ENCODE data around the gene ZNF283. TPM values are rescaled to one million over a fixed set of nuclear protein-coding genes. Genes with fewer than 3 reads are reported as not detected.
"Not testable (repeated sequence)": the region's sequence is repeated elsewhere in the genome, so short reads cannot be mapped to it uniquely, and the experiment has no call there.

ZNF283 gene
- polyA plus RNA-seq, 3 donors from 2014 or later = 1.7 to 3.2 TPM; not detected in 1

DNA sequence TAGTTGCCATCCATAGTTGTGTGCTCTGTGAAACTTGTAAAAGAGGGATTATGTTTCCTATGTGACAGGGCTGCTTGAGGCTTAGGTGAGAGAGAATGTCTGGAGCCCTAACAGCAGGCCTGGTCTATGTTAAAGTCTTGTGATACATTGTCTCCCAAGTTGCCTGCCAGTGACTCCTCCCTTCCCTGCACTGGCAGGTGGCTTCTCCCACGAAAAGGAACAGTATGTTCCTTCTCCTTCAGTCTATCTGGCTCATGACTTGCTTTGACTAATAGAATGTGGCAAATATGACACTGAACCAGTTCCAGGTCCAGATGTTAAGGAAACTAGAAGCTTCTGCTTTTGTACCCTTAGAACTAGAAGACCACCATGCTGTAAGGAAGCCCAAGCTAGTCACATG lies 40.5 kb upstream of the ZNF283 start:
- Mint-ChIP-seq H3K4me1 (no peaks in the 10 kb centered on the region), H3K27ac (no peak overlapping the region), H3K27me3 (ENCODE audit: low read depth in 3 of 3) (peaks cover under 1 to 17% (median 17%) of the 10 kb centered on the region in 3 donors), H3K36me3 (peaks cover 0 to 3% (median 0%) of the 10 kb centered on the region in 3 donors), H3K9me3 (peaks cover 0 to 3% (median 0%) of the 10 kb centered on the region in 6 donors), H3K4me3 (no peak overlapping the region)
- DNase-seq = no peak

DNA sequence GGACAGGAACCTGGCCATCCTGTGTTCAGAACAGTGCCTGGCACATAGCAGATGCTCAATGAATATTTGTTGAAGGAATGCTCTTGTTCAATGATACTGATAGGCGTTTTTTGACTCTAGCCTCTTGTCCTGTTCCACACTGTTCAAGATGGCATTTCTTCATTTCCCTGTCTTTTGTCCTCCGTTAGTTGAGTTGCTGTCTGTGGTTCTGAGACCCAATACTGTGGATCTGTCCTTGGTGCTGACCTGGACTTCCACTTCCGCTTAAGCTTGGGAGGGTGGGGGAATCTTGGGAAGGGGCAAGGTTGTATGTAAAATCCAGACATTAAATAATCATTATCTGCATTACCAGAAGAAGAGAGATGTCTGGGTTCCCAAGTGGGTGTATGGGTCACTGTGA lies 38.1 kb upstream of the ZNF283 start:
- no peak overlapping the region for H3K4me3 Mint-ChIP-seq
- H3K36me3 Mint-ChIP-seq = no peaks in the 10 kb centered on the region
- no peaks in the 10 kb centered on the region for H3K4me1 Mint-ChIP-seq

DNA sequence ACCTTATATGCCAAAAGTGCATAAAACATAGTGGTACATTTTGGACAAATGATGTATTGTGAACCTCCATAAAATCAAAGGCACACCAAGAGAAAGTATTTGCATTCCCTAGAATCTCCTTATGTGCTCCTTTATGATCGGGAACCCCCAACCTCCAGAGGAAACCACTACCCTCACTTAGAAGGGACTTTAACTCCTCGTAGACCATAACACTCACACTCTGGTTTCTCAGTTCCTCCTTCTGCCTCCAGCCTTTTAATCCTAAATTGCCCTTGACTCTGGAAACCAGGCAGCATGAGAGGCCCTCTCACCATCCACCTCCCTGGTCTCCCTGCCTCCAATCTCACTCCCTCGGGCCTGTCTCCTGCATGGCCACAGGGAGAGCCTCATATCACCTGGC lies 36.5 kb upstream of the ZNF283 start:
- H3K36me3 Mint-ChIP-seq = no peaks in the 10 kb centered on the region
- no peaks in the 10 kb centered on the region for H3K4me1 Mint-ChIP-seq
- peaks cover 0 to 8% (median 5%) of the 10 kb centered on the region in 3 donors for H3K27me3 Mint-ChIP-seq (ENCODE audit: low read depth in 3 of 3)
- H3K4me3 Mint-ChIP-seq = no peak overlapping the region
- no peak overlapping the region for H3K27ac Mint-ChIP-seq
- no peak for DNase-seq
- H3K9me3 Mint-ChIP-seq = no peaks in the 10 kb centered on the region

More for the DNA sequence above, 38.1 kb upstream of the ZNF283 start:
- peaks cover 0 to 3% (median 0%) of the 10 kb centered on the region in 6 donors for H3K9me3 Mint-ChIP-seq
- peaks cover 0 to 8% (median 6%) of the 10 kb centered on the region in 3 donors for H3K27me3 Mint-ChIP-seq (ENCODE audit: low read depth in 3 of 3)
- DNase-seq = no peak
- no peak overlapping the region for H3K27ac Mint-ChIP-seq

DNA sequence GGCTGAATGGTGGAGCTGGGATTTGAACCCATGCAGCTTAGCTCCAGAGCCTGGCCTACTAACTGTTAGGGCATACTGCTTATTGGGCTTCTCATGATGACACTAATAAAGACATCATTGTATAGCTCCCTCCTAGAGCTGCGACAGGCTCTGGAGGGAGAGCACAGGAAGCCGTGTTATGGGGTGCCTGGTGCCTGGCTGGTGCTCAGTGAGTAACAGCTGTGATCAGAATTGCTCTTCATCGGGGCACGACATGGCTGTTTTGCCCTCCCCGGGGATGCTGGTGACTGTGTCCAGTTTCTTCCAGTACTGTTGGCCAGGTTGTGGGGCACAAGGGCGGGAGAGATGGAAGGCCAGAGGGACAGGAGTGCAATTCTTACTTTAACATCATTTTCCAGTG lies 30.0 kb upstream of the ZNF283 start:
- no peak for DNase-seq
- Mint-ChIP-seq H3K4me1 (peaks cover 6% of the 10 kb centered on the region in 2 donors), H3K27ac (no peak overlapping the region), H3K4me3 (peak overlapping the region in 2 of 5 donors; percentile 14 to 55), H3K36me3 (no peaks in the 10 kb centered on the region), H3K27me3 (ENCODE audit: low read depth in 3 of 3) (peaks cover 5 to 8% (median 7%) of the 10 kb centered on the region in 3 donors), H3K9me3 (peaks cover 0 to 3% (median 0%) of the 10 kb centered on the region in 6 donors)

DNA sequence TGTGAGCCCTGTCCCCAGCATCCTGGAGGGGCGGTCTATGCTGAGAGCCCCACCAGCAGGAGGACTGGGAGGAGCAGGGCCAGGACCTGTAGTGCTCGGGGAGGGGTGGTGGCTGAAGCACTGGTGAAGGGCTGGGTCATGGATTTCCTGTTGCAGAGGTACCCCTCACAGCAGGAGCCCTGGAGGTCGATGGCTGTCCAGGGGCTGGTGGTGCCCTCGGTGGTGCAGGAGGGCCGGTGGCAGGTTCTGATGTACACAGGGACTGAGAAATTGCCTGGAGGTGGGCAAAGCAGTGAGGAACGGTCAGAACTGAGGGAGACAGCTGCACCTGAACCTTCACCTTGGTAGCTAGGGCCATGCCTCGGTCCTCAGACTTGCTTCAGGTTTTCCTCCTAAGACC lies 29.6 kb upstream of the ZNF283 start:
- H3K36me3 Mint-ChIP-seq = no peaks in the 10 kb centered on the region
- DNase-seq = no peak
- H3K27me3 Mint-ChIP-seq (ENCODE audit: low read depth in 3 of 3) = peaks cover 5 to 9% (median 8%) of the 10 kb centered on the region in 3 donors
- peak overlapping the region in 1 of 5 donors; percentile 55 for H3K4me3 Mint-ChIP-seq
- peaks cover 6% of the 10 kb centered on the region in 2 donors for H3K4me1 Mint-ChIP-seq
- H3K9me3 Mint-ChIP-seq = peaks cover 0 to 3% (median 0%) of the 10 kb centered on the region in 6 donors
- peak overlapping the region in 1 of 6 donors; percentile 51 for H3K27ac Mint-ChIP-seq

DNA sequence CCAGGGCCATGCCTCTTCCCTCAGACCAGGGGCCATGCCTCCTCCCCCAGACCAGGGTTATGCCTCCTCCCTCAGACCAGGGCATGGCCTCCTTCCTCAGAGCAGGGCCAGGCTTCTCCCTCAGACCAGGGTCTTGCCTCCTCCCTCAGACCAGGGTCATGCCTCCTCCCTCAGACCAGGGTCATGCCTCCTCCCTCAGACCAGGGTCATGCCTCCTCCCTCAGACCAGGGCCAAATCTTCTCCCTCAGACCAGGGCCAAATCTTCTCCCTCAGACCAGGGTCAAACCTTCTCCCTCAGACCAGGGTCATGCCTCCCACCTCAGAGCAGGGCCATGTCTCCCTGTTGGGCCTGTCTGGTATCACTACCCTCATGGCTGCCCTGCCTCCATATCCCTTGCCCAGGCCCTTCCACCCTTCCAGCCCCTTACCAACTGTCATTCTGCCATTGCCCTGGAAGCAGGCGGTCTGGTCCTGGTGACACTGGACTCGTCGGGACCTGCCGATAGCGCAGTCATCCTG lies 29.0 kb upstream of the ZNF283 start:
- no peak for DNase-seq
- peak overlapping the region in 4 of 5 donors; percentile 25 to 66 (median 49) for H3K4me3 Mint-ChIP-seq
- peaks cover 6% of the 10 kb centered on the region in 2 donors for H3K4me1 Mint-ChIP-seq
- H3K9me3 Mint-ChIP-seq = peaks cover 0 to 3% (median 0%) of the 10 kb centered on the region in 6 donors
- no peak overlapping the region for H3K27ac Mint-ChIP-seq
- H3K27me3 Mint-ChIP-seq (ENCODE audit: low read depth in 3 of 3) = peaks cover 6 to 9% (median 7%) of the 10 kb centered on the region in 3 donors
- no peaks in the 10 kb centered on the region for H3K36me3 Mint-ChIP-seq

DNA sequence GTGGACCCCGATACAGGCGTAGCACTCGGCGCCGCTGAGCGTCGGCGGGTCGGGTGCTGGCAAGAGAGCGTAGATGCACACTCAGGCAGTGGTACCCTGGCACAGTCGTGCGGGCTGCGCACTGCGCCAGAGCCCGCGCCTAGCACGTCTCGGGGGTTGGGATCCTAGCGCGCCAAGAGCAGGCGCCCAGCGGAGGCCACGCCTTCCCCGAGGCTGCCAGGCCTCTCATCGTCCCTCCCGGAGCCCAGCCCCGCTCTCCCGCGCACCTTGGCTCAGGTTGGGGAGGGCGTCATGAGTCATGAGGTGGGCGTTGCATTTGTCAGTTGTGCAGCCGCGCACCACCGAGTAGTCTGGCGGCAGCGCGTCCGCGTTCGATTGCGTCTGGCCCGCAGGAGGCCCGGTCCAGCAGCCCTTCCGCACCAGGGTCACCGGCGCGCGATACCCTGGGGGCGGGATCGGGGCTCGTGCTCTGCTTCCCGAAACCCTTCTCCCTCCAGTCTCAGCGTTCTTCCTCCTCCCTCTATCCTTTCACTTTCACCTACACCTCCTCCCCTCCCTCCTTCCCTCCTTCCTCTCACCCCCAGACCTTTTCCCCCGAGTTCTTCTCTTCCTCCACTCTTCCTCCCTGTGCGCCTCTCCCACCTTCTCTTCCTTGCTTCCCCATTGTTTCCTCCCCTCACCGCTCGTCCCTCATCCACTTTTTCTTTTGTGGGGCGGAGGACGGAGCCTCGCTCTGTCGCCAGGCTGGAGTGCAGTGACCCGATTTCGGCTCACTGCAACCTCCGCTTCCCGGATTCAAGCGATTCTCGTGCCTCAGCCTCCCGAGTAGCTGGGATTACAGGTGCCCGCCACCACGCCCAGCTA lies 28.3 kb upstream of the ZNF283 start:
- no peaks in the 10 kb centered on the region for H3K36me3 Mint-ChIP-seq
- H3K4me3 Mint-ChIP-seq = peak overlapping the region; percentile 44 to 66 (median 49)
- H3K4me1 Mint-ChIP-seq = peaks cover 6% of the 10 kb centered on the region in 2 donors
- H3K27me3 Mint-ChIP-seq (ENCODE audit: low read depth in 3 of 3) = peaks cover 5 to 9% (median 6%) of the 10 kb centered on the region in 3 donors
- peaks cover 0 to 3% (median 0%) of the 10 kb centered on the region in 6 donors for H3K9me3 Mint-ChIP-seq
- H3K27ac Mint-ChIP-seq = no peak overlapping the region
- no peak for DNase-seq

DNA sequence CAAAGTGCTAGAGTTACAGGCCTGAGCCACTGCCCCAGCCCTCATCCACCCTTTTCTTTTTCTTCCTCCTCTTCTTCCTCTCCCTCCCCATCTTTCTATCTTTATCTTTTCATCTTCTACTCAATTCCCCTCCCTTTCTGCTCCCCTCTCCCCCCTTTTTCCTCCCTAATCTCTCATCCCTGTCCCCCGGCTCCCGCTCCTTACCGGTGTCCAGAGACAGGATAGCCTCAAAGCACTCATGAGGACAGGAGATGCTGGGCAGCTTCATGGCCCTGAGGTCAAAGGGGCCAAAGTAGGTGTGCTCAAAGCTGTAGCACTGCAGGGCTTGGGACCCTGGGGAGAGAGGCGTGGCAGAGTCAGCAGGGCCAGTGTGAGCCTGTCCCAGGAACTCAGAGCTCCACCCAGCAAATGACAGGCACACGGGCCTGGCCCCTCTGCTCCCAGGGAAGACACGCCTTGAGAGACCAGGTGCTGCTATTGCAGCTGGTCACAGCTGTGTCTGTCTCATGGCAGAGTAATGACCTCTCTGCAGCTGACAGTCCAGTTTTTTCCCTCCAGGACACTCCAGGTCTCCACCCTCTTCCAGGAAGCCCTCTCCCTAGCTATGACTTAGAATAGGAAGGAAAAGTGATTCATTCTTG lies 27.5 kb upstream of the ZNF283 start:
- Mint-ChIP-seq H3K4me1 (peaks cover 6% of the 10 kb centered on the region in 2 donors), H3K27ac (no peak overlapping the region), H3K9me3 (peaks cover 0 to 3% (median 0%) of the 10 kb centered on the region in 6 donors), H3K4me3 (peak overlapping the region in 4 of 5 donors; percentile 46 to 66 (median 51)), H3K36me3 (no peaks in the 10 kb centered on the region), H3K27me3 (ENCODE audit: low read depth in 3 of 3) (peaks cover 5 to 9% (median 6%) of the 10 kb centered on the region in 3 donors)
- no peak for DNase-seq

DNA sequence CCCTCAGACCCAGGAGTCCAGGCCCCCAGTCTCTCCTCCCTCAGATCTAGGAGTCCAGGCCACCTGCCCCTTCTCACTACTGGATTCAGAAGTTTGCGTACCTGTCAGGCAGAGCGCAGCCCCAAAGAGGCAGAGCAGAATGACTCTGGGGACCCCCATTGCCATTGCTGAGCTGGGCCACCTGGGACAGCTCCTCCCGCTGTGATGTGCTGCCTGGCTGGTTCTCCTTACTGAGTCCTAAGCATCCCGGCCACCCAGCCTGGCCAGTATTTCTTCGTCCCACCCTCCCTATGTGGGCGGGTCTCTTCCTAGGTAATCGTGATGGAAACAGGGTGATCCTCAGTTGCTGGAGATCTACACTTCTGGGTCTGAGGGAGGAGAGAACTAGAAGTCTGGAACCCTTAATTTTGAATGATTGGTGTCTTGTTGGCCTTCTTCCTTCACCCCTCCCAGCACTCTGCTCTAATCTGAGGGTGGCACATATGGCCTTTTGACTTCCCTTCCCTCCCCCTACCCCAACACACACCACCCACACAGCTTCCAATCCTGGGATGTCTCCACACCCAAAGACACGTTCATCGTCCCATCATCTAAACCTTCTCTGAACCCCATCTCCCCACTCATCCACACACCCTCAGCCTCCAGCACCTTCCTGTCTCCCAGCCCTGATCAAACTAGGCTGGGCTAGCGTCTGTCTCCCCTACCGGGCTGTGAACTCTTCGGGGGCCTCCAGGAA lies 24.7 kb upstream of the ZNF283 start, which contains the start of gene LYPD5:
Gene LYPD5 (minus strand): TSS at position 232 of the 736 bp plus-strand sequence. CDS start 67 bp downstream, at position 165.
- H3K27ac Mint-ChIP-seq = no peak within 1 kb of the TSS
- no peak within 1 kb of the TSS for H3K4me3 Mint-ChIP-seq
- H3K4me1 Mint-ChIP-seq = peaks cover 6% of the 10 kb centered on the region in 2 donors
- H3K9me3 Mint-ChIP-seq = no peaks in the 10 kb centered on the region
- DNase-seq = no peak
- peaks cover 4 to 9% (median 4%) of the 10 kb centered on the region in 3 donors for H3K27me3 Mint-ChIP-seq (ENCODE audit: low read depth in 3 of 3)
- H3K36me3 Mint-ChIP-seq = no peaks in the 10 kb centered on the region

DNA sequence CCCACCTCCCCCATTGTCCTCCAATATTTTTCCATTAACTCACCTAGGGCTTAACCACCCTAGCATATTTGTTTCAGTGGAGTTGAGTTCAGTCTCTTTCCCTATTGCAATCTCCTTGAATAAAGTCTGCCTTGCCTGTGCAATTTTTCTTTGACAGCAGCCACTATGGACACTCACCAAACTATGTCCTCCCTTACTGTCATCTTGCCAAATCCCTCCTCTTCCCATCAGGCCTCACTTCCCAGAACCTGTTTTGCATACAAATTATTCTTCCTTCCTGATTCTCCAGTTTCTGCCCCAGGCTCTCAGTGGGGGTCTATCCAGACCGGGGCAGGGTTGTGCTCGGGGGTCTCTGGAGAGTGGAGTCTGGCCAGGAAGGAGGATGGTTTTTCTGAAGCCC lies 22.7 kb upstream of the ZNF283 start:
- Mint-ChIP-seq H3K4me1 (no peaks in the 10 kb centered on the region), H3K36me3 (no peaks in the 10 kb centered on the region), H3K9me3 (no peaks in the 10 kb centered on the region), H3K27ac (no peak overlapping the region), H3K27me3 (ENCODE audit: low read depth in 3 of 3) (peaks cover 3 to 6% (median 4%) of the 10 kb centered on the region in 3 donors), H3K4me3 (no peak overlapping the region)
- no peak for DNase-seq

DNA sequence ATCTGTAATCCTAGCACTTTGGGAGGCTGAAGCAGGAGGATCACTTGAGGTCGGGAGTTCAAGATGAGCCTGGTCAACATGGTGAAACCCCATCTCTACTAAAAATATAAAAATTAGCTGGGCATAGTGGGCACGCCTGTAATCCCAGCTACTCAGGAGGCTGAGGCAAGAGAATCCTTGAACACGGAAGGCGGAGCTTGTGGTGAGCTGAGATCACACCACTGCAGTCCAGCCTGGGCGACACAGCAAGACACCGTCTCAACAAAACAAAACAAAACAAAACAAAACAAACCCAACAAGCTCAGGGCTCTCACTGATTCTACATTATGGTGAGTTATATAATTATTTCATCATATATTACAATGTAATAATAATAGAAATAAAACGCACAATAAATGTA lies 20.7 kb upstream of the ZNF283 start:
- H3K9me3 Mint-ChIP-seq; H3K36me3 Mint-ChIP-seq; H3K4me1 Mint-ChIP-seq; H3K27ac Mint-ChIP-seq; H3K27me3 Mint-ChIP-seq (ENCODE audit: low read depth in 3 of 3); DNase-seq; H3K4me3 Mint-ChIP-seq: not testable (repeated sequence)

DNA sequence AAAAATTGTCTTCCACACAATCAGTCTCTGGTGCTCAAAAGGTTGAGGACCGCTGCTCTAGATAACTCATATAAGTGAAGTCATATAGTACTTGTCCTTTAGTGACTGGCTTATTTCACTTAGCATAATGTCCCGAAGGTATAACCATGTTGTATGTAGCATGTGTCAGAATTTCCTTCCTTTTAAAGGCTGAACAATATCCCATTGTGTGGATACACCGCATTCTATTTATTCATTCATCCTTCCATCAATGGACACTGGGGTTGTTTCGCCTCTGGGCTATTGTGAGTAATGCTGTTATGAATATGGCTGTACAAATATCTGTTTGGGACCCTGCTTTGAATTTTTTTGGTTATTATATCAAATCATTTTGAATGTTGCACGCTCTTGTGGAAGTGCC lies 20.3 kb upstream of the ZNF283 start:
- H3K27me3 Mint-ChIP-seq (ENCODE audit: low read depth in 3 of 3) = peaks cover 3 to 5% (median 5%) of the 10 kb centered on the region in 3 donors
- DNase-seq = no peak
- H3K27ac Mint-ChIP-seq = no peak overlapping the region
- H3K9me3 Mint-ChIP-seq = no peaks in the 10 kb centered on the region
- no peak overlapping the region for H3K4me3 Mint-ChIP-seq
- H3K4me1 Mint-ChIP-seq = no peaks in the 10 kb centered on the region
- H3K36me3 Mint-ChIP-seq = no peaks in the 10 kb centered on the region

DNA sequence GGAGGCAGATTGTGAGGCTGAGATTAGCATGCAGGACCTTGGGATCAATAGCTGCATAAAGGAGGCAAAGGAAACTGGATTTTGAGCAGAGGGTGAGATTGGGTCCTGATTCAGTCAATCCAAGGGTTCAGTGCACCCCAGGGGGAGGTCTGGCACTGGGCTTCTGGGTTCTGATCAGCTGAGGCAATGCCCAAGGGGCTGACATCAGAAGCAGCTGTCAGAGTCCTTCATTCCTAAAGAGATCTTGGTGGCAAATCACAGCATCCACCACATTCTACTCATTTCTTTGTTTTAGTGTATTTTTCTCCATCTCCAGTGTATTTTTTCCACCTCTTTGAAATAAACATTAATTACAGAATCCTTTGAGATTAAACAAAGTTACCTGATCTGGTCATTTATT lies 19.5 kb upstream of the ZNF283 start:
- Mint-ChIP-seq H3K36me3 (no peaks in the 10 kb centered on the region), H3K4me3 (no peak overlapping the region), H3K27ac (no peak overlapping the region), H3K4me1 (no peaks in the 10 kb centered on the region), H3K9me3 (no peaks in the 10 kb centered on the region), H3K27me3 (ENCODE audit: low read depth in 3 of 3) (peaks cover 2 to 5% (median 4%) of the 10 kb centered on the region in 3 donors)
- DNase-seq = no peak
